Neuron (in vitro differentiated cells): Measurements from ENCODE around the gene IL9.
"Not testable (repeated sequence)": the region's sequence is repeated elsewhere in the genome, so short reads cannot be mapped to it uniquely, and the experiment has no call there.

Experiments
- H2AFZ ChIP-seq: one replicate; pipeline ENCODE4 v1.6.1; 2013; ENCODE audit warnings: low read depth, mild to moderate bottlenecking, inconsistent platforms, low read length, moderate library complexity
- H3K27me3 ChIP-seq: one replicate; pipeline ENCODE4 v1.6.1; 2013; ENCODE audit warnings: low read length; ENCODE audit not compliant: insufficient read depth
- H3K36me3 ChIP-seq: one replicate; pipeline ENCODE4 v1.6.1; 2013; ENCODE audit warnings: low read length; ENCODE audit not compliant: insufficient read depth
- H3K4me1 ChIP-seq: one replicate; pipeline ENCODE4 v1.6.1; 2013; ENCODE audit warnings: low read length; ENCODE audit not compliant: insufficient read depth
- H3K4me3 ChIP-seq: 2 replicates; pipeline ENCODE4 v1.5.1; 2013; ENCODE audit warnings: mild to moderate bottlenecking, low read length, moderate library complexity
- H3K9me3 ChIP-seq: one replicate; pipeline ENCODE4 v1.6.1; 2013; ENCODE audit warnings: low read length

Gene IL9

GRCh38 chr5:135859186-135859585 is 36.5 kb downstream of the IL9 start:
- H3K4me3 ChIP-seq, H3K36me3 ChIP-seq: not testable (repeated sequence)

GRCh38 chr5:135857630-135858311 is 37.9 kb downstream of the IL9 start:
- no peak overlapping the region for H3K4me3 ChIP-seq
- H2AFZ ChIP-seq = no peak overlapping the region
- H3K36me3 ChIP-seq = no peaks in the 10 kb centered on the region
- H3K27me3 ChIP-seq = no peaks in the 10 kb centered on the region
- H3K9me3 ChIP-seq = no peaks in the 10 kb centered on the region
- H3K4me1 ChIP-seq = no peaks in the 10 kb centered on the region

More at GRCh38 chr5:135859186-135859585, 36.5 kb downstream of the IL9 start:
- not testable (repeated sequence) for H3K27me3 ChIP-seq, H3K4me1 ChIP-seq, H2AFZ ChIP-seq, H3K9me3 ChIP-seq

- no peak overlapping the region for H3K4me3 ChIP-seq
- H3K36me3 ChIP-seq = no peaks in the 10 kb centered on the region
- no peaks in the 10 kb centered on the region for H3K27me3 ChIP-seq
- H3K9me3 ChIP-seq = no peaks in the 10 kb centered on the region
- no peak overlapping the region for H2AFZ ChIP-seq
- no peaks in the 10 kb centered on the region for H3K4me1 ChIP-seq
Observed at GRCh38 chr5:135851915-135852845, 43.5 kb downstream of the IL9 start.

GRCh38 chr5:135851186-135851914 is 44.3 kb downstream of the IL9 start:
- no peak overlapping the region for H2AFZ ChIP-seq
- H3K36me3 ChIP-seq = no peaks in the 10 kb centered on the region
- no peaks in the 10 kb centered on the region for H3K27me3 ChIP-seq
- no peak overlapping the region for H3K4me3 ChIP-seq
- H3K9me3 ChIP-seq = no peaks in the 10 kb centered on the region
- no peaks in the 10 kb centered on the region for H3K4me1 ChIP-seq

- H3K36me3 ChIP-seq = no peaks in the 10 kb centered on the region
- H3K4me1 ChIP-seq = no peaks in the 10 kb centered on the region
Observed at GRCh38 chr5:135850671-135851070, 45.0 kb downstream of the IL9 start.

GRCh38 chr5:135850231-135850630 is 45.4 kb downstream of the IL9 start:
- Histone ChIP-seq H3K27me3 (no peaks in the 10 kb centered on the region), H3K4me3 (no peak overlapping the region), H3K9me3 (no peaks in the 10 kb centered on the region), H2AFZ (no peak overlapping the region), H3K4me1 (no peaks in the 10 kb centered on the region), H3K36me3 (no peaks in the 10 kb centered on the region)

More at GRCh38 chr5:135850671-135851070, 45.0 kb downstream of the IL9 start:
- Histone ChIP-seq H3K4me3 (no peak overlapping the region), H3K9me3 (no peaks in the 10 kb centered on the region), H2AFZ (no peak overlapping the region), H3K27me3 (no peaks in the 10 kb centered on the region)

GRCh38 chr5:135847976-135848375 is 47.7 kb downstream of the IL9 start:
- no peaks in the 10 kb centered on the region for H3K27me3 ChIP-seq
- H3K4me1 ChIP-seq = no peaks in the 10 kb centered on the region
- H3K4me3 ChIP-seq = no peak overlapping the region
- no peaks in the 10 kb centered on the region for H3K9me3 ChIP-seq
- H2AFZ ChIP-seq = no peak overlapping the region
- no peaks in the 10 kb centered on the region for H3K36me3 ChIP-seq

- Histone ChIP-seq H3K27me3 (no peaks in the 10 kb centered on the region), H2AFZ (no peak overlapping the region)
Observed at GRCh38 chr5:135846311-135846710, 49.3 kb downstream of the IL9 start.

GRCh38 chr5:135843571-135844337 is 51.9 kb downstream of the IL9 start:
- Histone ChIP-seq H3K9me3 (peaks cover 2% of the 10 kb centered on the region), H2AFZ (no peak overlapping the region), H3K4me1 (no peaks in the 10 kb centered on the region), H3K27me3 (no peaks in the 10 kb centered on the region), H3K36me3 (no peaks in the 10 kb centered on the region), H3K4me3 (no peak overlapping the region)

More at GRCh38 chr5:135846311-135846710, 49.3 kb downstream of the IL9 start:
- no peak overlapping the region for H3K4me3 ChIP-seq
- H3K4me1 ChIP-seq = no peaks in the 10 kb centered on the region
- H3K9me3 ChIP-seq = no peaks in the 10 kb centered on the region
- H3K36me3 ChIP-seq = no peaks in the 10 kb centered on the region

- Histone ChIP-seq H2AFZ (no peak overlapping the region), H3K36me3 (no peaks in the 10 kb centered on the region), H3K4me3 (no peak overlapping the region), H3K9me3 (peaks cover 2% of the 10 kb centered on the region), H3K27me3 (no peaks in the 10 kb centered on the region), H3K4me1 (no peaks in the 10 kb centered on the region)
Observed at GRCh38 chr5:135842737-135843136, 52.9 kb downstream of the IL9 start.
